Natural killer cell (primary cell): ENCODE results near the gene ITCH. TPM values are rescaled to one million over a fixed set of nuclear protein-coding genes. Genes with fewer than 3 reads are reported as not detected.
A peak's percentile ranks its signal among the peaks of the same experiment; 100 is the strongest.

Experiments used
- ATAC-seq, 3 donors: fragments of 150-1000 bp in 2 of 3; fragments of 200-7000 bp in 1 of 3; cut with Tn5 transposase; 1 replicate in 1 of 3; 2 replicates in 2 of 3; pipeline ENCODE4 v1.10.0; 2021; ENCODE audit warnings: mild to moderate bottlenecking in 2 of 3, moderate library complexity in 2 of 3
- DNase-seq, 2 donors: peaks; one replicate each; pipeline versions ENCODE4 v3.0.0 to v3.0.0-alpha.2; 2013 to 2021; ENCODE audit warnings: mixed read lengths in 1 of 2
- H3K27ac ChIP-seq: one replicate; pipeline ENCODE4 v1.5.1; 2013; ENCODE audit warnings: mild to moderate bottlenecking, low read length
- H3K27me3 ChIP-seq: one replicate; pipeline ENCODE4 v1.6.1; 2013; ENCODE audit warnings: low read length; ENCODE audit not compliant: control insufficient read depth, insufficient read depth
- H3K36me3 ChIP-seq: one replicate; pipeline ENCODE4 v1.6.1; 2013; ENCODE audit warnings: low read length; ENCODE audit not compliant: control insufficient read depth, insufficient read depth
- H3K4me1 ChIP-seq: one replicate; pipeline ENCODE4 v1.6.1; 2013; ENCODE audit warnings: low read length; ENCODE audit not compliant: control insufficient read depth, insufficient read depth
- H3K4me3 ChIP-seq: one replicate; pipeline ENCODE4 v1.5.1; 2013; ENCODE audit warnings: low read length
- H3K9me3 ChIP-seq: one replicate; pipeline ENCODE4 v1.6.1; 2013; ENCODE audit warnings: low read length; ENCODE audit not compliant: control insufficient read depth, insufficient read depth
- H3K27ac Mint-ChIP-seq, 2 donors: one replicate each; pipeline ENCODE4 v1.8.0; 2022; ENCODE audit warnings: mild to moderate bottlenecking in 2 of 2, mixed read lengths in 2 of 2, moderate library complexity in 1 of 2
- H3K27me3 Mint-ChIP-seq, 2 donors: one replicate each; pipeline ENCODE4 v1.8.0; 2022; ENCODE audit warnings: low read depth in 2 of 2, mixed read lengths in 2 of 2
- H3K36me3 Mint-ChIP-seq: one replicate; pipeline ENCODE4 v1.8.0; 2022; ENCODE audit warnings: mixed read lengths
- H3K4me1 Mint-ChIP-seq, 2 donors: one replicate each; pipeline ENCODE4 v1.8.0; 2022; ENCODE audit warnings: mixed read lengths in 2 of 2
- H3K4me3 Mint-ChIP-seq: one replicate; pipeline ENCODE4 v1.8.0; 2022; ENCODE audit warnings: mild to moderate bottlenecking, moderate library complexity, mixed read lengths
- H3K9me3 Mint-ChIP-seq, 2 donors: one replicate each; pipeline ENCODE4 v1.8.0; 2022; ENCODE audit warnings: mixed read lengths in 2 of 2
- WGBS: methylation state at CpG from one replicate; pipeline ENCODE4 v1.1.7; 2013; ENCODE audit warnings: missing lambda C conversion rate; ENCODE audit not compliant: insufficient coverage; 5-methylcytosine and 5-hydroxymethylcytosine counted together
- intact Hi-C: fragments of 100-400 bp; cut with micrococcal nuclease; formaldehyde crosslinking; loops from one replicate; pipeline ENCODE4 v1.14.2; 2022
- total RNA-seq, 4 donors: library from RNA; stranded (reverse); fragments of 120-200 nt in 1 of 4; gene quantifications; one replicate each; pipeline versions ENCODE4 v1.2.3 to v1.2.4, GENCODE V29; 2013 to 2022
- TF ChIP-seq, protein P1 (sequence below): fragments of 200-600 bp; IDR thresholded peaks from one replicate; pipeline ENCODE4 v1.8.0; 2022; ENCODE audit warnings: antibody characterized with exemption

ITCH gene
- total RNA-seq, 3 donors from 2014 or later (not counting 1 experiment from before 2014, with no cell fraction given) = 157 to 182 (median 163) TPM

DNA sequence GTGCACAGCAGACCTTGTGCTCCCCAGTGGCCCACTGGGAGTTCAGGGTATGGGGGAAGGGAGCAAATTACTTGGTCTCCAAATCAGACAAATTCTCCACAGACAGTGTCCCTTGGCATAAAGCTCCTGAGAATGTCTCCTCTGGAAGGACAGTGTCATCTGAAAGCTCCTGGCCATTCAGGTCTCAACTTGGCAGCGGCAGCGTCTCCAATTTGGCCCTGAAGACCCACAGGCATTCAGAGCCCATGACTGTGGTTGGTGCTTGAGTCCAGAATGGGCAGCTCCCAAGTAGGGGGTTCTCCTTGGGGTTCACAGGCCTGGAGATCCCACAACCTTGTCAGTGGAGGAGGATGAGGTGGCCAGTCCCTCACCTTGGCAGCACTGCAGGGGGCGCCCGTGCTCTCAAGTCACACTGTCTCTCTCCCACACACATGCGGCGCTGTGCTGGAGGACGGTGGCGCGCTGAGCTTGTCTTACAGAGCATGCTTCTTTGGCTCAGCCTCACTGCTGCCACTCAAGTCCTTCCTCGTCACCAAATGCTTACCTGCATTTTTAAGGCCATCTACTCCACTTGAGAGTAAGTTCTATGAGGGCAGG, 173.8 kb downstream of the ITCH start:
- no peaks in the 10 kb centered on the region for H3K27me3 Mint-ChIP-seq

GRCh38 chr20:34537651-34538050, 174.6 kb downstream of the ITCH start:
- H3K4me3 ChIP-seq = no peak overlapping the region
- Mint-ChIP-seq H3K4me3 (no peak overlapping the region), H3K36me3 (peaks cover 9% of the 10 kb centered on the region), H3K4me1 (peaks cover 7 to 15% of the 10 kb centered on the region in 2 donors), H3K27me3 (no peaks in the 10 kb centered on the region), H3K27ac (no peak overlapping the region), H3K9me3 (no peaks in the 10 kb centered on the region)
- no peaks in the 10 kb centered on the region for H3K27me3 ChIP-seq
- intact Hi-C loops = loop anchor here (1.0 to 10.0 kb wide), 2 partner anchors 167 to 232 kb away; partner anchors contain the start of gene TP53INP2
- H3K4me1 ChIP-seq = peaks cover 16% of the 10 kb centered on the region
- no peak for ATAC-seq
- no peaks in the 10 kb centered on the region for H3K9me3 ChIP-seq
- H3K36me3 ChIP-seq = peaks cover 55% of the 10 kb centered on the region
- DNase-seq = no peak
- TF ChIP-seq, protein P1, sequence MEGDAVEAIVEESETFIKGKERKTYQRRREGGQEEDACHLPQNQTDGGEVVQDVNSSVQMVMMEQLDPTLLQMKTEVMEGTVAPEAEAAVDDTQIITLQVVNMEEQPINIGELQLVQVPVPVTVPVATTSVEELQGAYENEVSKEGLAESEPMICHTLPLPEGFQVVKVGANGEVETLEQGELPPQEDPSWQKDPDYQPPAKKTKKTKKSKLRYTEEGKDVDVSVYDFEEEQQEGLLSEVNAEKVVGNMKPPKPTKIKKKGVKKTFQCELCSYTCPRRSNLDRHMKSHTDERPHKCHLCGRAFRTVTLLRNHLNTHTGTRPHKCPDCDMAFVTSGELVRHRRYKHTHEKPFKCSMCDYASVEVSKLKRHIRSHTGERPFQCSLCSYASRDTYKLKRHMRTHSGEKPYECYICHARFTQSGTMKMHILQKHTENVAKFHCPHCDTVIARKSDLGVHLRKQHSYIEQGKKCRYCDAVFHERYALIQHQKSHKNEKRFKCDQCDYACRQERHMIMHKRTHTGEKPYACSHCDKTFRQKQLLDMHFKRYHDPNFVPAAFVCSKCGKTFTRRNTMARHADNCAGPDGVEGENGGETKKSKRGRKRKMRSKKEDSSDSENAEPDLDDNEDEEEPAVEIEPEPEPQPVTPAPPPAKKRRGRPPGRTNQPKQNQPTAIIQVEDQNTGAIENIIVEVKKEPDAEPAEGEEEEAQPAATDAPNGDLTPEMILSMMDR = no peak
- H3K27ac ChIP-seq = no peak overlapping the region
- 82% methylated on average over 8 of the region's 8 CpGs for WGBS

More for the DNA sequence above, 173.8 kb downstream of the ITCH start:
- Mint-ChIP-seq H3K27ac (no peak overlapping the region), H3K4me1 (peaks cover 7 to 15% of the 10 kb centered on the region in 2 donors), H3K9me3 (no peaks in the 10 kb centered on the region), H3K4me3 (no peak overlapping the region), H3K36me3 (peaks cover 9% of the 10 kb centered on the region)
- no peaks in the 10 kb centered on the region for H3K9me3 ChIP-seq
- 92% methylated on average over 10 of the region's 10 CpGs for WGBS
- intact Hi-C loops = loop anchor here (10.0 kb wide), 1 partner anchor 168 kb away; the partner anchor contains the start of gene TP53INP2
- H3K27me3 ChIP-seq = no peaks in the 10 kb centered on the region
- H3K4me1 ChIP-seq = peaks cover 16% of the 10 kb centered on the region
- ATAC-seq (peak in 2 of 3 donors; percentile 34 to 45), DNase-seq (peak in 1 of 2 donors; percentile 61)
- TF ChIP-seq, protein P1 = no peak
- H3K27ac ChIP-seq = no peak overlapping the region
- H3K4me3 ChIP-seq = no peak overlapping the region
- H3K36me3 ChIP-seq = peaks cover 59% of the 10 kb centered on the region

DNA sequence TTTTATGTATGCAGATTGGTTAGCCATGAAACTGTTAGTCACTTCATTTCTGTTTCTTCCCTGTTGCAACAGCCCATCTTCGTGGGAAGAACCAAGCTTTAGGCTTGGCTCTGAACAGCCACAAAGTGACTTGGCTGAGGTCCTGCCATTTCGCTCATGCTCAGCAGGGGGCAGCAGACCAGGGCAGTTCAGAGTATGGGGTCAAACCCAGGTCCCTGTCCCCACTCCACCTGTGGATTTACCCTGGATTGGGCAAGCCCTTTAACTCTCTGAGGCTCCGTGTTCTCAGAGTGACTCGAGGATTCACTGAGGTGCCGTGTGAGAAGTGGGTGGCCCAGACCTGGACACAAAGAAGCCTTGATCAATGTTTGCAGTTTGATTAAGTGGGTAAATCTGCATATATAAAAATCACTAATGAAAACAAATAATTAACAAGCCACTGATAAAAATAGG, 175.6 kb downstream of the ITCH start:
- Mint-ChIP-seq H3K9me3 (no peaks in the 10 kb centered on the region), H3K4me1 (peaks cover 7 to 15% of the 10 kb centered on the region in 2 donors), H3K4me3 (no peak overlapping the region), H3K36me3 (peaks cover 9% of the 10 kb centered on the region), H3K27ac (peak overlapping the region in 1 of 2 donors; percentile 65), H3K27me3 (no peaks in the 10 kb centered on the region)
- peak; percentile 46 to 64 (median 64) for ATAC-seq
- Histone ChIP-seq H3K36me3 (peaks cover 50% of the 10 kb centered on the region), H3K9me3 (no peaks in the 10 kb centered on the region), H3K27me3 (no peaks in the 10 kb centered on the region), H3K27ac (no peak overlapping the region), H3K4me1 (peaks cover 16% of the 10 kb centered on the region), H3K4me3 (no peak overlapping the region)
- DNase-seq = peak; percentile 32 to 73
- WGBS = 60% methylated on average over 5 of the region's 5 CpGs
- TF ChIP-seq, protein P1 = peak; percentile 70
- intact Hi-C loops = loop anchor here (1.0 to 10.0 kb wide), 2 partner anchors 166 to 231 kb away; partner anchors contain the start of gene TP53INP2
